ENCODE data around the gene PIM3.

Gene PIM3

DNA sequence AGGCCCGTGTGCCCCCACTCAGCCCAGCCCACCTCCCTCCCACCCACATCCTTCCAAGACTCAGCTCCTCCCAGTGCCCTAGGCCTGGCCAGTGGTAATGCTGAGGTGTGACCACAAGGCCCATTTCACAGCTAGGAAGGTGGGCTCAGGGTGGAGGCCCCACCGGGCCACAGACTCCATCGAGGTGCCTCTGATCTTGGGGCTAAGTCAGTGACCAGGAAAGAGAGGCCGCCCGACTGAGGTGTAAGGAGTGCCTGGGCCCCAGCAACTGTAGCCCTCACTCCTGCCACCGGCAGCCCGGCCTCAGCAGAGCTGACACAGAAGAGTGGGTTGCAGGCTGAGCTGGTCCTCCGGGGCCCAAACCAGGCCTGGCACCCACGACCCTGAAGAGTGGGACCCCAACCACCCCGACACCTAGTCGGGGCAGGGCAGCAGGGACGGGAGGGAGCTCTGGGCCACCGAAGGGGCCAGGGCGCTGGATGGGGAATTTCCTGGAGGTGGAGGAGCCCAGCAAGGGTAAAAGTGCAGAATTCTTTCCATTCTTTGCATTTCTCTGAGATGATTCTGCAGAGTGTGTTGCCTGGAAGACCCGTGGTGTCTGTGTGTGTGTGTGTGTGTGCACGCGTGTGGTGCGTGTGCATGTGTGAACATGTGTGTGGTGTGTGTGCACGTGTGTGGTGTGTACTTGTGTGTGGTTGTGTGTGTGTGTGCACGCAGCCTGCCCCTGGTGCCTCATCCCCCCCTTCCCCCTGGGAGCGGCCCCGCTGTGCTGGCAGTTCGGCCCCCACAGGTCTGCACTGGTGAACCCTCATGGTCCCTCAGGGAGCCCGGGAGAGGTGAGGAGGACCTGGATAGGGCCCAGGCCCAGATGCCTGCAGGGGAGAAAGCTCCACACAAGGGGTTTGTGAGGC, 8.3 kb upstream of the PIM3 start:
- TF ChIP-seq, protein P1, sequence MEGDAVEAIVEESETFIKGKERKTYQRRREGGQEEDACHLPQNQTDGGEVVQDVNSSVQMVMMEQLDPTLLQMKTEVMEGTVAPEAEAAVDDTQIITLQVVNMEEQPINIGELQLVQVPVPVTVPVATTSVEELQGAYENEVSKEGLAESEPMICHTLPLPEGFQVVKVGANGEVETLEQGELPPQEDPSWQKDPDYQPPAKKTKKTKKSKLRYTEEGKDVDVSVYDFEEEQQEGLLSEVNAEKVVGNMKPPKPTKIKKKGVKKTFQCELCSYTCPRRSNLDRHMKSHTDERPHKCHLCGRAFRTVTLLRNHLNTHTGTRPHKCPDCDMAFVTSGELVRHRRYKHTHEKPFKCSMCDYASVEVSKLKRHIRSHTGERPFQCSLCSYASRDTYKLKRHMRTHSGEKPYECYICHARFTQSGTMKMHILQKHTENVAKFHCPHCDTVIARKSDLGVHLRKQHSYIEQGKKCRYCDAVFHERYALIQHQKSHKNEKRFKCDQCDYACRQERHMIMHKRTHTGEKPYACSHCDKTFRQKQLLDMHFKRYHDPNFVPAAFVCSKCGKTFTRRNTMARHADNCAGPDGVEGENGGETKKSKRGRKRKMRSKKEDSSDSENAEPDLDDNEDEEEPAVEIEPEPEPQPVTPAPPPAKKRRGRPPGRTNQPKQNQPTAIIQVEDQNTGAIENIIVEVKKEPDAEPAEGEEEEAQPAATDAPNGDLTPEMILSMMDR (IDR thresholded peaks at IDR 0.05; ENCODE audit: control insufficient read depth, insufficient read depth, low read depth, low read length, missing control alignments), result no peak
- no peak for DNase-seq (ENCODE audit: low read depth)
- no peak overlapping the region for H3K4me3 ChIP-seq (ENCODE audit: control insufficient read depth, low read depth, low read length)

DNA sequence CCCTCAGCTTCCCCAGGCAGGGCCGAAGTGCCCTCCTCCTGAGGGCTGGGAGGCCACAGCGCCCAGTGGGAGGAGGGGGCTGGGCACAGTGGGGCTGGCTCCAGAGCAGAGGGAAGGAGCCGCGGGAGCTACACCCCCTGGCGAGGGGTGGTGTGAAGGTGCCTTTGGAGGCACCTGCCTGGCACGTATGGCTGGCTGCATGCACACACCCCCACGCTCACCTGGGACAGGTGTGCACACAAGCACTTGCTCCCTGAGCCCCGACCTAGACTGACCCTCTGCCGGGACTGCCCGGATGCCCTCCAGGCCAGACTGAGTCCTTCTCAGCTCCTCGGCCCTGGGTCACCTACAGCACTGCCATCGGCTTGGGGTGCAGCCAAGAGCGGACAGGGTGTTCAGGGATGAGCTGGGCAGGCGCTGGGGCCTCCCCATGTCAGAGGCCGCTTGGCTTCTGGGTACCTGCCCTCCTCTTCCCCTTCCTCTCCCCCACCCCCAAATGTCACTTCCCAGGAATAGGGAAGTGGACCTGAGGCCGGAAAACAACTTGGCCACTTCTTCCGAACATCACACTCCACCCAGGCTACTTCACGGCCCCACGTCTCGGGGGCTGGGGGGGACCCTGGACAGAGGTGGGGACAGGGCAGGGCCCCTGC, 7.4 kb upstream of the PIM3 start:
- no peak overlapping the region for H3K4me3 ChIP-seq (ENCODE audit: control insufficient read depth, low read depth, low read length)
- TF ChIP-seq, protein P1 (IDR thresholded peaks at IDR 0.05; ENCODE audit: control insufficient read depth, insufficient read depth, low read depth, low read length, missing control alignments), result no peak
- no peak for DNase-seq (ENCODE audit: low read depth)

DNA sequence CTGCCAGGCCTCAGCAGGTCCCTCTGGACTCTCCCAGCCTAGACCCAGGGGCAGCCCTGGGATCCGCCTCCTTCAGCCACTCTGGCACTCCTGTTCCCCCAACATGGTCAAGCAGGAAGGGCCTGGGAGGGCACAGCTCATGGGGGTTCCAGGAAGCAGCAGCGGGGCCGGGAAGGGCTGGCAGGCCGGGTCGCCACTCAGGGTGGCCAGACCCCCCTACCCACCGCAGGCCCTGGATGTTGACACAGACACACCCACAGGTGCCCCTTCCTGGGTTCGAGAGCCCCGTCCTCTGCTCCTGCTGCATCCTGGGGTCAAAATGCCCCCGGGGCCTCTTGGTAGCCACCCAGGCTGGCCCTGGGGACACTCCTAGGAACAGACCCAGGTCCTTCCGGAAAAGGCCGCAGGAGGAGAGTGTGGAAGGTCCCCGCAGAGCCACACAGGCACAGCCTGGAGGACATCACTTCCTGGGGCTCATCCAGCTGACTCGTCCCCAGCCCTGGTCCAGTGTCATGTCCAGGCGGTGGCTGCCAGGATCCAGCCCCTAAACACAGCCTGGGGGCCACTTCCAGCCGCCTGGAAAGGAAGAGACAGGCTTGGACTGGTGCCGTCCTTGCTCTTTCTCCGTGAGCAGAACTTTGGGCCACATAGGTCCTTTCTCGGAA, 6.8 kb upstream of the PIM3 start:
- TF ChIP-seq, protein P1 (IDR thresholded peaks at IDR 0.05; ENCODE audit: control insufficient read depth, insufficient read depth, low read depth, low read length, missing control alignments), result no peak
- no peak overlapping the region for H3K4me3 ChIP-seq (ENCODE audit: control insufficient read depth, low read depth, low read length)
- DNase-seq (ENCODE audit: low read depth), result no peak

DNA sequence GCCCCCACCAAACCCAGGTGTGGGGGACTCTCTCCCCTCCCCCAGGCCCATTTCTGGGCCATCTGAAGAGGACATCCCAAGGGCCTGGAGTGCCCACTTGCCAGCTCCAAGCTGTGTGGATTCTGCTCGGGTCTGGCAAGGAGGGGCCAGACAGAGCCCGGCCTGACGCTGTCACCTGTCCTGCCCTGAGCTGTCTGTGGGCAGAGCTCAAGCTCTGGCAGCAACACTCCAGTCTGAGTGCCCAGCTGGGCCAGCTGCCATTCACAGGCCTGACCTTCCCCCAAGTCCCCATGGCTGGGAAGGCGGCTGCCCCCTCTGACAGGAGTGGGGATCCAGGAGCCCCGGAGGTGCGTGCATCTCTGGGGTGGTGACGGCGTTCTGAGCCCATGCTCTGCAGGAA, 6.2 kb upstream of the PIM3 start:
- no peak for DNase-seq (ENCODE audit: low read depth)
- TF ChIP-seq, protein P1 (IDR thresholded peaks at IDR 0.05; ENCODE audit: control insufficient read depth, insufficient read depth, low read depth, low read length, missing control alignments), result no peak
- H3K4me3 ChIP-seq (ENCODE audit: control insufficient read depth, low read depth, low read length), result no peak overlapping the region

DNA sequence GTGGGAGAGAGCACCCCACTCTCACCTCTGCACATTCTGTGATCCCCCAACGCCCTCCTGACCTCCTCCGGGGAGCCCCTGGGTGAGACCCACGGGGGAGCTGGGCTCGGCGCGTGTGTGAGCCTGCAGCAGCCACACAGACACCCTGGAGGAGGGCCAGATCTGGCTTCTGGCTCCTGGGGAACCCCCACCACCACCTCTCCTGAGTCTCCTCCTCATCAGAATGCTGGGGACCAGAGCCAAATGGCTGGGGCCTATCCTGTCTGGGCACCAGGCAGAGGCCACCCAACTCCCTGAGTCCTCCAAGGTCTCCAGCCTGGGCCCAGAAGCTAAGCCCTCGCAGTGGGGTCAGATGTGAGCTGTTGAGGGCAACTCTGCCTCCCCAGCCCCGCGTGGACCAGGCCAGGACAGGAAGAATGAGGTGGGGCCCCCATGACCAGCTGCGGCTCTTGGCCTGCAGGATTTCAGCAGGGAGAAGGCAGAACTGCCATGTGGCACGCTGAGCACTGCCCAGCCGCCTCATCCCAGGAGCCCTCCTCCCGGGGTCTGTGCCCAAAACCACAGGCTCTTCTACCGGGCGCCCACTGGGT, 5.5 kb upstream of the PIM3 start:
- TF ChIP-seq, protein P1 (IDR thresholded peaks at IDR 0.05; ENCODE audit: control insufficient read depth, insufficient read depth, low read depth, low read length, missing control alignments), result no peak

More for the DNA sequence above, 5.5 kb upstream of the PIM3 start:
- H3K4me3 ChIP-seq (ENCODE audit: control insufficient read depth, low read depth, low read length), result no peak overlapping the region
- DNase-seq (ENCODE audit: low read depth), result no peak

Measured in AG09309 (cell line).